Ovary (tissue), 3 donors: ENCODE measurements around the gene LRRC51.

Experiments
- CTCF ChIP-seq, 3 donors: fragments of 450-650 bp in 2 of 3; fragments of 200-600 bp in 1 of 3; IDR thresholded peaks; one replicate each; pipeline versions ENCODE4 v1.5.1 to v1.8.0; 2016 to 2022; ENCODE audit warnings: antibody characterized with exemption in 3 of 3, mild to moderate bottlenecking in 1 of 3
- EP300 ChIP-seq: sonication (generic); formaldehyde crosslinking; IDR thresholded peaks from one replicate; pipeline ENCODE4 v1.6.1; 2017; ENCODE audit warnings: antibody characterized with exemption
- POLR2A ChIP-seq: fragments of 450-650 bp; IDR thresholded peaks from one replicate; pipeline ENCODE4 v1.6.1; 2017; ENCODE audit warnings: antibody characterized with exemption, mild to moderate bottlenecking, moderate library complexity
- donor health status: DM: no; HTN: no; CAD: no.

GRCh38 chr11:72132646-72133045, 52.0 kb downstream of the LRRC51 start:
- no peak for TF ChIP-seq CTCF (IDR thresholded peaks at IDR 0.05)
- TF ChIP-seq POLR2A: no peak
- no peak for TF ChIP-seq EP300
